ENCODE data around the gene HMGCS2. TPM values are rescaled to one million over a fixed set of nuclear protein-coding genes. Genes with fewer than 3 reads are reported as not detected.

HMGCS2 gene
- total RNA-seq = 1 to 10 TPM in 1 of 2 donors, not detected in 1; 6.0 TPM

DNA sequence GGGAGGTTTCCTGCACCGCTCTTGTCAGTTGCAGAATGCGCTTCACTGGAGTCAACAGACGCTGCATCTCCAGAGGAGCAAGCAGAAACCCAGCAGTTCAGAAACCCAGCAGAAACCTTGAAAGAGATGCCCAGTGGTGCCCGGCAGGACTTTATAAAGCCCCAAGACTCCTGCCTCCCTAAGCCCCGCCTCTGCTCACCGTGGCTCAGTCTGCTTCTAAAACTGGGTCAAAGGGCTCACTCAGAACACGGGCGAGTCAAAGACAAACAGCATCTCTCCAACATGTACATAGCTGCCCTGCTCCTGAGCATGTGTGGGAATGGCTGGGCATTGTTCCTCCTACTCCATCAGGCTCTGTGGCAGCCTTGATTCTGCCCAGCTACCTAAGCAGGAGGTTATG, at the start of gene HMGCS2:
Gene HMGCS2 (minus strand): TSS at position 128 of the 400 bp plus-strand sequence. CDS start 61 bp downstream, at position 67.
- ATAC-seq = peak; percentile 70
- no peak within 1 kb of the TSS for H3K27ac ChIP-seq

DNA sequence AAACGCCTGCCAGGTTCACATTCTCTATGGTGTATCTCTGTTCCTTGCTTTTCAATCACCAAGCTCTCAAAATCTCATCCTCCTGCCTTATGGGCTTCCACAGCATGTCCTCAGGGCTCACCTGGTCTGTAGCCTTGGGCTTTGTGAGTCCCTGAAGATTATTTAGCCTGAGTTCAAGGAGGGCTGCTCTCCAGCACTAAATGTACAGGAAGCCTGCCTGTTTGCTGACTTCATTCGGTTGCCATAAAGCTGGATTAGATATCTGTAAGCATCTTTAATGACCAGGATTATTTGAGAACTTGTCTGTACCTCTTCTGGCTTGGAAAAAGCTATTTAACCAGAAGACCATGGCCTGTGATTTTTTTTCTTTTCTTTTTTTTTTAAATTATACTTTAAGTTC, 49.5 kb upstream of the HMGCS2 start:
- no peak overlapping the region for H3K27ac ChIP-seq
- no peak for TF ChIP-seq CTCF (IDR thresholded peaks at IDR 0.05)
- TF ChIP-seq POLR2A (IDR thresholded peaks at IDR 0.05) = no peak
- ATAC-seq (no peak), DNase-seq (no peak)
- H3K4me1 ChIP-seq = no peaks in the 10 kb centered on the region
- H3K36me3 ChIP-seq (replicated peaks in 1 of 2; ENCODE audit: insufficient read depth in 1 of 2, low read depth in 2 of 2) = no peaks in the 10 kb centered on the region
- H3K4me3 ChIP-seq = no peak overlapping the region
- intact Hi-C loops (cut with DNase I) = no loop called here
- no peaks in the 10 kb centered on the region for H3K9me3 ChIP-seq
- H3K27me3 ChIP-seq = no peaks in the 10 kb centered on the region
- 85 to 89% methylated on average over 2 of the region's 2 CpGs for WGBS, 2 donors

More for the DNA sequence above, at the start of gene HMGCS2:
- no peaks in the 10 kb centered on the region for H3K9me3 ChIP-seq
- no peaks in the 10 kb centered on the region for H3K27me3 ChIP-seq
- 0 to 51% methylated on average over 1 to 8 of the region's 8 CpGs for WGBS, 2 donors
- no peaks in the 10 kb centered on the region for H3K36me3 ChIP-seq (replicated peaks in 1 of 2; ENCODE audit: insufficient read depth in 1 of 2, low read depth in 2 of 2)
- H3K4me1 ChIP-seq = peaks cover 44% of the 10 kb centered on the region
- peak; percentile 34 to 65 (median 50) for DNase-seq
- intact Hi-C loops (cut with DNase I) = no loop called here
- H3K4me3 ChIP-seq = no peak within 1 kb of the TSS
- no peak for TF ChIP-seq POLR2A (IDR thresholded peaks at IDR 0.05)
- TF ChIP-seq CTCF (IDR thresholded peaks at IDR 0.05) = no peak

- 25 to 26% methylated on average over 2 of the region's 2 CpGs for WGBS, 2 donors
- no peak for DNase-seq
- no peak for ATAC-seq
- H3K9me3 ChIP-seq = no peaks in the 10 kb centered on the region
- intact Hi-C loops (cut with DNase I) = no loop called here
- H3K27me3 ChIP-seq = no peaks in the 10 kb centered on the region
- H3K4me3 ChIP-seq = no peak overlapping the region
- no peaks in the 10 kb centered on the region for H3K36me3 ChIP-seq (replicated peaks in 1 of 2; ENCODE audit: insufficient read depth in 1 of 2, low read depth in 2 of 2)
- no peak overlapping the region for H3K27ac ChIP-seq
- TF ChIP-seq POLR2A (IDR thresholded peaks at IDR 0.05) (no peak), CTCF (IDR thresholded peaks at IDR 0.05) (no peak)
- H3K4me1 ChIP-seq = no peaks in the 10 kb centered on the region
These were observed 47.7 kb upstream of the HMGCS2 start for GRCh38 chr1:119816407-119816806.

- no peak overlapping the region for H3K27ac ChIP-seq
- H3K4me1 ChIP-seq = no peaks in the 10 kb centered on the region
- H3K4me3 ChIP-seq = no peak overlapping the region
- intact Hi-C loops (cut with DNase I) = no loop called here
- no peaks in the 10 kb centered on the region for H3K27me3 ChIP-seq
- no peak for TF ChIP-seq POLR2A (IDR thresholded peaks at IDR 0.05)
- no peak for TF ChIP-seq CTCF (IDR thresholded peaks at IDR 0.05)
- ATAC-seq (no peak), DNase-seq (no peak)
- H3K9me3 ChIP-seq = no peaks in the 10 kb centered on the region
- no peaks in the 10 kb centered on the region for H3K36me3 ChIP-seq (replicated peaks in 1 of 2; ENCODE audit: insufficient read depth in 1 of 2, low read depth in 2 of 2)
- WGBS, 2 donors = 78 to 79% methylated on average over 7 of the region's 7 CpGs
These were observed 47.2 kb upstream of the HMGCS2 start for GRCh38 chr1:119815928-119816327.

GRCh38 chr1:119815361-119815760, 46.7 kb upstream of the HMGCS2 start:
- intact Hi-C loops (cut with DNase I) = no loop called here
- no peaks in the 10 kb centered on the region for H3K36me3 ChIP-seq (replicated peaks in 1 of 2; ENCODE audit: insufficient read depth in 1 of 2, low read depth in 2 of 2)
- no peaks in the 10 kb centered on the region for H3K9me3 ChIP-seq
- 82% methylated on average over 3 of the region's 3 CpGs for WGBS, 2 donors
- TF ChIP-seq CTCF (IDR thresholded peaks at IDR 0.05) = no peak
- no peak for TF ChIP-seq POLR2A (IDR thresholded peaks at IDR 0.05)
- no peak overlapping the region for H3K27ac ChIP-seq
- no peak overlapping the region for H3K4me3 ChIP-seq
- ATAC-seq = no peak
- DNase-seq = no peak
- no peaks in the 10 kb centered on the region for H3K4me1 ChIP-seq
- no peaks in the 10 kb centered on the region for H3K27me3 ChIP-seq

Measured in body of pancreas (tissue), 4 donors.